GM21723 (cell line): Measurements from ENCODE around the gene GARIN5B.

Source experiments
- ATAC-seq: cut with Tn5 transposase; IDR thresholded peaks from one replicate; pipeline ENCODE4 v1.9.1; 2021; ENCODE audit warnings: mild to moderate bottlenecking, moderate library complexity; ENCODE audit not compliant: unreplicated experiment

GARIN5B gene

DNA sequence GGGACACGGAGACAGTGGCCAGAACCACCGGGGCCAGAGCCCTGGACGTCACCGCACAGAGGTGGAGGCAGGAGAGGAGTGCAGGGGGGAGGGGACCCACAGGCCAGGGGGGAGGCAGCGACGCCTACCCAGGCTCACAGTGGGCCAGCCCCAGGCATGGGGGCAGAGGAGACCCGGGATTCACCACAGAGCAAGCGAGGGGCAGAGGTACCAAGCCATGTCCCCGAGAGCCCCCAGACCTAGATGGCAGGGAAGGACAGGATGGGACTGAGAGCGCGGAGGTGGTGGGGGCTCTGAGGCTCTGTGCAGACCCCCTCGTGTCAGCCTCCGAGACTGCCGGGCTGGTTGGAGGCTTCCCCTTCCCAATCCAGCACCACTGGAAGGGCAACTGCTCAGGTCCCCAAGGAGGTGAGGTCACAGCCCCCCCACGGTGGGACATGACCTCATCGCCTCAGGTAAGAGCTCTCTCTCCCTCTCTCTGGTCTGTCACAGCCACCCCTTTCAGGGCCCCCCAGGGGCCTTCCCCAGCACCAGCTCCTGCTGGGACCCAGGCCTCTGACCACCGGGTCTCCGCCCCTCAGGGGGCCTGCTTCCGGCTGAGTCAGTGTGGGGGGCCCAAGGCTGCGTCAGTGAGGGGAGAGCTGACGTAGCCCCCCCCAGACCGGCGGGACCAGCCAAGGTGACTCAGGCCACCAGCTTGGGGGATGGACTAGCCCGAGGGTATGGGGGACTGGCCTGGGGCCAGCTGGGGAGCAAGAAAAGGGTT, 9.4 kb upstream of the GARIN5B start:
- no peak for ATAC-seq

DNA sequence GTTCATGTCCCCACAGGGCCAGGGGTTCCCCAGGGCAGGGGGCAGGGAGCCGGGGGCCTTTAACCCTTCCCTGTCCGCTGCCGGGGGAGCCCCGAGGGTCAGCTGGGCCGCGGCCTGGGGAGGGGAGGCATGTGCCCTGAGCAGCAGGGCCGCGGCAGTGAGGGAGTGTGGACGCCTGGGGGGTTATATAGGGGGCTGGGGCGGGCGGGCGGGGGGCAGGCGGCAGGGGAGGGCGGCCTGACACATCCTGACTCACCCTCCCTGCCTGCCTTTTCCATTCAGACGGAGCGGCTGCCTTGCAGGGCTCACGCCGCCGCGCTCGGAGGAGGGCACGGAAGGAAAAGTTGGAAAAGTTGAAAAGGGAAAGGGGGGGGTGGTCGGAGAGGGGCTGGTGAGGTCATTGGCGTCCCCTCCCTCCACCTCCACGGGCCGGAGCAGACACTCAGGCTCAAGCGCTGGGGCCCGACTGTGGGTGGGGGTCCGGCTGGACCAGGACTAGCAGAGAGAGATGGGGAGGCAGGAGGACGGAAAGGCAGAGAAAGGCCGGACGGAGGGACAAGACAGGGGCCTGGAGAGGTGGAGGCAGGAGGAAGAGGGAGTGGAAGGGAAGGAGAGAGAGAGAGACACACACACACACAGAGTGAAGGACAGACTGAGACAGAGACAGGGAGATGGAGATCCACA, 7.4 kb upstream of the GARIN5B start, which contains the start of gene IL11:
Gene IL11 (minus strand): TSS at position 159 of the 684 bp plus-strand sequence. CDS start 153 bp downstream, at position 6.
- no peak for ATAC-seq

GRCh38 chr19:55369653-55370304, 6.7 kb upstream of the GARIN5B start:
- no peak for ATAC-seq

DNA sequence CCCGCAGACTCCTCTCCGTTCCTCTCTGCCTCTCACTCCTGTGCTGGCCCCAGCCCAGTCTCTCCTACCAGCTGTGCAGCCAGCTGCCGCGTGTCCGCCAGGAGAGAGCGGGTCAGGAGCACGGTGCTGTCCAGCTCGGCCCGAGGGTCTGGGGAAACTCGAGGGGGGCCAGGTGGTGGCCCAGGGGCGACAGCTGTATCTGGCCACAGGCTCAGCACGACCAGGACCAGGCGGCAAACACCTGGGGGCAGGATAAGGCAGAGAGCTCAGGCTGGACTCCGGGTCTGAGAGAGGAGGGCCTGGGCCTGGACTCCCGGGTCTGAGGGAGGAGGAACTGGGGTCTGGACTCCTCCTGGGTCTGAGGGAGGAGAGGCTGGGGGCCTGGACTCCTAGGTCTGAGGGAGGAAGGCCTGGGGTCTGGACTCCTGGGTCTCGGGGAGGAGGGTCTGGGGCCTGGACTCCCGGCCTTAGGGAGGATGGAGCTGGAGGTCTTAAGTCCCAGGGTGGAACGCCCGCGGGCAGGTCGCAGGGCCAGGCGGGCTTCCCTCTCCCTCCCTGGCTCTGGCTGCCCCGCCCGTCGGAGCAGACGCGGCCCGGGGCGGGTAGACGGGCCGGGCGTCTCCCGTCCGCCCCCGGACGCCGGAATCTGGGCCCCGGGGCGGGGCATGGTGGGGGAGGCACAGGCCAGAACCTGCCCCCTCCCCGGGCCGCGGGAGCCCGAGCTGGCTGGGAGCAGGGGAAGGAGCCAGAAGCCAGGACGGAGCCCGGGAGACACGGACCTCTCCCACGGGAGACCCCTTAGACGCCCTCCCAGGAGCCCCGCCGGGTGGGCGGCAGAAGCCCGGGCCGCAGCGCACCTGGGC, 5.9 kb upstream of the GARIN5B start:
- no peak for ATAC-seq

DNA sequence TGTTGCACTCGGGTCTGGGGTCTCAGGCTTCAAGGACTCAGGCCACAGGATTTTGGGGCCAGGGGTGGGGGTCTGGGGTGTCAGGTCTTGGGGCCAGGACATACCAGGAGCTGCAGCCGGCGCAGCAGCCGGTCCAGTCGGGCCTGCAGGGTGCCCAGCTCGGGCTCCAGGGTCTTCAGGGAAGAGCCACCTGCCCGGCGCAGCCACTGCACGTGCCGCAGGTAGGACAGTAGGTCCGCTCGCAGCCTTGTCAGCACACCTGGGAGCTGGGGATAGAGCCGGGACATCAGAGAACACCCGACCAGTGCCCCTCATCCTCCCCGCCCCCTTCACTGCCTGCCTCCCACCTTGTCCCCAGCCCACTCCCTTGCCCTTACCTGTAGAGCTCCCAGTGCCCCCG, 5.0 kb upstream of the GARIN5B start:
- ATAC-seq, result no peak

GRCh38 chr19:55366790-55367189, 3.7 kb upstream of the GARIN5B start:
- ATAC-seq, result no peak

DNA sequence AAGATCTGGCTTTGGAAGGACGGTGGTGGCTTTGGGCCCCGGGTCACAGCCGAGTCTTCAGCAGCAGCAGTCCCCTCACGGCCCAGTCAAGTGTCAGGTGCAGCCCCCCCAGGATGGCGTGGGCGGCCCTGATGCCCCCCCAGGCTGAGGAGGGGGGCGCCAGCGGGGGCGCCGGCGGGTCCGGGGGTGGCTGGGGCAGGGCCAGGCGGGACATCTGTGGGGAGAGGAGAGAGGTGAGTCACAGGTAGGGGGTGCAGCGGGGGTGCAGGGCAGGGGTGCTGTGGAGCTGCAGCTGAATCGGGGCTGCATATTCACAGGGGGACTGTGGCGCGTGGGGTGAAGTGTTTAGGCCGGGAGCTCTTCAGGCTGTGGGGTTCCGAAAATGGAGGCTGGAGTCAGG, 2.9 kb upstream of the GARIN5B start:
- ATAC-seq, result no peak

DNA sequence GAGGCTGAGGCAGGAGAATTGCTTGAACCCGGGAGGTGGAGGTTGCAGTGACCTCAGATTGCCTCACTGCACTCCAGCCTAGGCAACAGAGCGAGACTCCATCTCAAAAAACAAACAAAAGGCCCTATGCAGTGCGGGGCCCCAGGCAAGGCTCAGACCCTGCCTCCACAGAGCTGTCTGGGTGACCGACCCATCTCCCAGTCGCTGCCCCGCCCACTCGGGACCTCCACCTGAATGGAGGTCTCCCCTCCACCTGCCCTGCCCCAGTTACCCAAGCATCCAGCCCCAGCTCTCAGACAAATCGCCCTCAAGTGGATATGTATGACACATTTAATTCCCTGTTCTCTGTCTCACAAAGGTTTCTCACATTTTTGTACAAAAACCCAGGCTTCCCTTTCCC, 2.2 kb upstream of the GARIN5B start:
- ATAC-seq, result no peak

DNA sequence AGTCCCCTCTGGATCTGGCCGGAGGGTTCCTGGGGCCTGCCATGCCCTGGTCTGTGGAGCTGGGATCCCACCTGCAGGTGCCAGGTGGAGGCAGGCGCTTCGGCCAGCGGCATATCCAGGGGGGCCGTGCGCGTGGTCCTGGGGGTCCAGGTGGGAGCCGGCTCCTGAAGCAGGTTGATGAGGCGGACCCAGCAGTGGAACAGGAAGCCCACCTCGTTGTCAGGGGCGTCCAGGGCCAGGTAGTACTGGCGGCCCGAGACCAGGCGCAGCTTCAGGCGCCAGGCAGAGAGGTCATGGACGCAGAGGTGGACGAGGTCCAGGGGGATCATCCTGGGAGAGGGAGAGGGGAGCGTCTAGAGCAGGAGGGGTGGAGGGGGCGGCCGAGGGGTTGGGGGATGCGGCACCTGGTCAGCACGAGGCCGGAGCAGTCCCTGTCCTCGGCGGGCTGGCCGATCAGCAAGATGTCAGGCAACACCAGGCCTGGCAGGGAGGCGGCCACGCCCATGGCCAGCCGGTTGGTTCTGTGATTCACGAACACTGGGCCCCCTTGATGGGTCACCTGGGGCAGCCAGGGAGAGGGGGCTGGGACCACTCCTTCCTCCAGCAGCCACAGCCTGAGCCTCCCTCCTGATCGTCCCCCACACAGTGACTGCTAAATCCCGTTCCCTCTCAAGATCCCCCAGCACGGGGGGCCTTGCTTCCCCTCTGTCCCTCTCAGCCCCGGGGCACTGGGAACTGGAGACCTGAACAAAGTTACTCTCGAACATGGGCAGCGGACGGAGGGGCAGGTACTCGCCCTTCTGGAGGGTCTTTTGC, 678 bp downstream of the GARIN5B start:
- ATAC-seq, result no peak

- no peak for ATAC-seq
These were observed 2.2 kb downstream of the GARIN5B start for GRCh38 chr19:55360902-55361301.

DNA sequence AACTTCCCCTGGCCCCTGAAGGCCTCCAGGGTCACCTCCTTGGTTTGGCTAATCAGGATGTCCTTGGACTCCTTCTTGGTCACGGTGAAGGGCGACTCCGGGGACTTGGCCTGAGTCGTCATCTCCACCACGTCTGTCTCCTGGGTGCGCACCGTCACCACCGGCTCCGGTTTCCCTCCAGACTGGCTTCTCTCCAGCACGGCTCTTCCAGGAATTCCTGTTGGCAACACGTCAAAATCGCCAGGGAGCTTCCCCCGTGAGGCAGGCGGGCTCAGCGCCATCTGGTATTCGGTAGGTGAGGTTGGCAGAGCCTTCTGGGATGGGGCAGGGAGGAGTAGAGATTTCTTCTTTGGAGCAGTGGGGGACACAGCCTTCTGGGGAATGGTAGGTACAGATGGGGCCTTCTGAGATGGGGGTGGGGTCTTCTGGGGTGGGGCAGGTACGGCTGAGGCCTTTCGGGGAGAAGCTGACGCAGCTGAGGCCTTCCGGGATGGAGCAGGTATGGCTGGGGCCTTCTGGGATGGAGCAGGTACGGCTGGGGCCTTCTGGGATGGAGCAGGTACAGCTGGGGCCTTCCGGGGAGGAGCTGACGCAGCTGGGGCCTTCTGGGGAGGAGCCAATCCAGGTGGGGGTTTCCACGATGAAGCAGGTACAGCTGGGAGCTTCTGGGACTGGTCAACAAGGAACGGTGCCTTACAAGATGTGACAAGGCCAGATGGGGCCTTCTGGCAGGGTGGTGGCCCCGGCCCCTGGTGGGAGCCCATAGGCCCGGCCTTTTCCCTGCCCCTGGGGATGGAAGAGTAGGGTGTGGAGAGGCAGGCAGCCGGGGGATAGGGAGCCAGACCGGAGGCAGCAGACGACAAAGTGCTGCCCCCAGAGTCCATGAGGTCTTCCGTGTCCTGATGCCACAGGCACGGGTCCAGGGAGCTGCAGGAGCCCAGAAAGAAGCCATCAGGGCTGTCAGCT, 3.8 kb downstream of the GARIN5B start:
- no peak for ATAC-seq

- no peak for ATAC-seq
These were observed 4.6 kb downstream of the GARIN5B start for GRCh38 chr19:55358493-55358892.

GRCh38 chr19:55355213-55355821, 7.7 kb downstream of the GARIN5B start:
- no peak for ATAC-seq

- no peak for ATAC-seq
These were observed 8.3 kb downstream of the GARIN5B start, which contains the start of gene COX6B2 for GRCh38 chr19:55354698-55355212. TSS of gene COX6B2 (minus strand) at chr19:55354719. CDS start at chr19:55354521, 198 bp downstream.

DNA sequence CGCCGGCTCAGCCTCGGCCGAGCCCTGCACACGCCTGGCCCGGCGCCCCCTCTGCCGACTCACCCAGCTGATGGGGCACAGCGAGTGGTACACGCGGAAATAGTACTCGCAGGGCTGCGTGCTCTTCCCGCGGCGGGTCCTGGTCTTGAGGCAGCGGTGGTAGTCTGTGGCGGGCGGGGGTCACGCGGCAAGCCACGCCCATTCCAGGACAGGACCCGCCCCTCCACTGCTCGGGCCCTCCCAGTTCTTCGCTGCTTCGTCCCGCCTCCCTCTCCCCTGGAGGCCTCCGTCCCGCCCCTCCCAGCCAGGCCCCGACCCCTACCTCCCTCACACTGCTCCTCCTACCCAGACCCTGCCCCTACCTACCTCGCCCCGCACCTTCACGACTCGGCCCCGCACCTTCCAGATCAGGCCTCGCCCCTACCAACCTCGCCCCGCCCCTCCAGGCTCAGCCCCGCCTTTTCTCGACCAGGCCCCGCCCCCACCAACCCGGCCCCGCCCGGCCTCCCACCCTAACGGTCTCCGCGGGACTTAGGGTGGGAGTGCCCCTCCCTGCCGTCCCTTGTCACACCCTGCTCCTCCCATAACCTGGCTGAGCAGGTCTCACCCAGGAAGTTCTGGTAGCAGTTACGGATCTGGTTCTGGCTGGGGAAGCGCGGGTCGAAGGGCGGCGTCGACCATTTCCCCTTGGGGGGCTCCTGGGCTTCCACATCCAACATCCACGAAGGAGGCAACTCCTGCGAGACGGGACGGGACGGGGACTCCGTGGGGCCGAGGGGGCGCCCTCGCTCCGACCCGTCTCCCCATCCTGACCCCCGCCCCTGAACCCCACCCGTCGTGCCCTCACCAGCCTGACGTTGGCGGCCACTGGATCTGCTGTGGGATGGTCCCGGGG, 9.0 kb downstream of the GARIN5B start:
- peak; percentile 68 for ATAC-seq

GRCh38 chr19:55353356-55353802, 9.7 kb downstream of the GARIN5B start:
- no peak for ATAC-seq

DNA sequence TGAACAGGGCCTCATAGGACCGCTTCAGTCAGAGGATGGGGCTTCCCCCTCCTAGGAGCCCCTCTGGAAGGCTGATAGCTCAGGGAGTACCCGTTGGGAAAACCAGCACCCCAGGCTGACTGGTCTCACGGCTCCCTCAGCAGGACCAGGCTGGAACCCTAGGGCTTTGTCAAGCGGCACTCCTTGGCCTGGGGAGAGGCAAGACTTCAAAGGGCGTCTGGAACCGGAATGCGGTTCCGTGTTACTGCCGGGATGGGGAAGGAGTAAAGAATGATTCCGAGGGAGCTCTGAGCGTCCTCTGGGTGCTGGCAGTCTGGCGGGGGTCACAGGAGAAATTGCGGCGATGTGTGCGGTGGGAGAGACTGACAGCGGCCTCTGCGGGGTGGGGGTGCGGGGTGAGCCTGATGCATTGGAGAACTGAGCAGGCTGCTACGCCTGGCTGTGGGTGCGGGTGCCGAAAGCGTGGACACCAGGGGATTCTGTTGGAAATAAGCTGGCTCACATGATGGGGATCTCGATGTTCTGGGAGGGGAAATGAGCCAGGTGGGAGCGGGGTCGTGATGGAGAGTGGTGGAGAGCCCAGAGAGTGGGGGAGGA, 10.4 kb downstream of the GARIN5B start:
- ATAC-seq, result no peak
